Measurements from ENCODE around the gene CD226.
"Not testable (repeated sequence)": the region's sequence is repeated elsewhere in the genome, so short reads cannot be mapped to it uniquely, and the experiment has no call there.

The CD226 gene

DNA sequence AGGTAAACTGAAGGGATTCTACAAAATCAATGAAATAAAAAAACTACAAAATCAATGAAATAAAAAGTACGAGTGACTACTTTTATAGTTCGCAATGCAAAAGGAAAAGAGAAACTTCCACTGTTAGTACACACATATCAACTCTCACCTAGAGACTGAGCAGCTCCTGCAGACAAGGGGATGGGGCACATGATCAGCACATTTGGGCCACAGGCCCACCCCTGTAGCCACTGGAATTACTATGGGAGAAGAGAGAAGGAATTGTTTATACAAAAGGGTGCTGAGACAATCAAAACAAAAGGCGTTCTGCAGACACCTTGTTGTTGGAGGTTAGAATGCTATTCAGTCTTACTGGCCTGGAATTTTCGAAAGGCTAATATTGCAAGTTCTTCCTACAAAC, 34.7 kb upstream of the CD226 start:
- TF ChIP-seq, protein P1, sequence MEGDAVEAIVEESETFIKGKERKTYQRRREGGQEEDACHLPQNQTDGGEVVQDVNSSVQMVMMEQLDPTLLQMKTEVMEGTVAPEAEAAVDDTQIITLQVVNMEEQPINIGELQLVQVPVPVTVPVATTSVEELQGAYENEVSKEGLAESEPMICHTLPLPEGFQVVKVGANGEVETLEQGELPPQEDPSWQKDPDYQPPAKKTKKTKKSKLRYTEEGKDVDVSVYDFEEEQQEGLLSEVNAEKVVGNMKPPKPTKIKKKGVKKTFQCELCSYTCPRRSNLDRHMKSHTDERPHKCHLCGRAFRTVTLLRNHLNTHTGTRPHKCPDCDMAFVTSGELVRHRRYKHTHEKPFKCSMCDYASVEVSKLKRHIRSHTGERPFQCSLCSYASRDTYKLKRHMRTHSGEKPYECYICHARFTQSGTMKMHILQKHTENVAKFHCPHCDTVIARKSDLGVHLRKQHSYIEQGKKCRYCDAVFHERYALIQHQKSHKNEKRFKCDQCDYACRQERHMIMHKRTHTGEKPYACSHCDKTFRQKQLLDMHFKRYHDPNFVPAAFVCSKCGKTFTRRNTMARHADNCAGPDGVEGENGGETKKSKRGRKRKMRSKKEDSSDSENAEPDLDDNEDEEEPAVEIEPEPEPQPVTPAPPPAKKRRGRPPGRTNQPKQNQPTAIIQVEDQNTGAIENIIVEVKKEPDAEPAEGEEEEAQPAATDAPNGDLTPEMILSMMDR (IDR thresholded peaks at IDR 0.05) = no peak
- TF ChIP-seq ZFX (IDR thresholded peaks at IDR 0.05; ENCODE audit: borderline replicate concordance) = no peak
- H3K27ac ChIP-seq = no peak overlapping the region

DNA sequence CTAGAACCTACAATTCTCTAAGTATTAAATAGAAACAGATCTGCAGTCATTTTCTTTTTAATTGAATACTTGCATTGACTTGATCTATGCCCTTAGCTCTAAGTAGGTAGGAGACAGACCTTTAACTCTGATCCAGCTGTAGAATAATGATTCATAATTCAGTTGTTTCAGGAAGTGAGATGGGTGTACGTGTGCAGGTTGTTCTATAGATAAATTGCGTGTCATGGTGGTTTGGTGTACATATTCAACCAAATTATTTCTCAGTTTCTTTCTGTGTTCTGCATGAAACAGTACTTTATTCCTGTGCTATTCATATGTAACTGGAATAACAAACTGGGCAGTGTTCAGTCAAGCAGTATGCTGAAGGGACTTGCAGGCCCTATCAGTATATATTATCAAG, 34.3 kb upstream of the CD226 start:
- H3K27ac ChIP-seq = no peak overlapping the region
- TF ChIP-seq, protein P1 (IDR thresholded peaks at IDR 0.05) = no peak
- TF ChIP-seq ZFX (IDR thresholded peaks at IDR 0.05; ENCODE audit: borderline replicate concordance) = no peak

DNA sequence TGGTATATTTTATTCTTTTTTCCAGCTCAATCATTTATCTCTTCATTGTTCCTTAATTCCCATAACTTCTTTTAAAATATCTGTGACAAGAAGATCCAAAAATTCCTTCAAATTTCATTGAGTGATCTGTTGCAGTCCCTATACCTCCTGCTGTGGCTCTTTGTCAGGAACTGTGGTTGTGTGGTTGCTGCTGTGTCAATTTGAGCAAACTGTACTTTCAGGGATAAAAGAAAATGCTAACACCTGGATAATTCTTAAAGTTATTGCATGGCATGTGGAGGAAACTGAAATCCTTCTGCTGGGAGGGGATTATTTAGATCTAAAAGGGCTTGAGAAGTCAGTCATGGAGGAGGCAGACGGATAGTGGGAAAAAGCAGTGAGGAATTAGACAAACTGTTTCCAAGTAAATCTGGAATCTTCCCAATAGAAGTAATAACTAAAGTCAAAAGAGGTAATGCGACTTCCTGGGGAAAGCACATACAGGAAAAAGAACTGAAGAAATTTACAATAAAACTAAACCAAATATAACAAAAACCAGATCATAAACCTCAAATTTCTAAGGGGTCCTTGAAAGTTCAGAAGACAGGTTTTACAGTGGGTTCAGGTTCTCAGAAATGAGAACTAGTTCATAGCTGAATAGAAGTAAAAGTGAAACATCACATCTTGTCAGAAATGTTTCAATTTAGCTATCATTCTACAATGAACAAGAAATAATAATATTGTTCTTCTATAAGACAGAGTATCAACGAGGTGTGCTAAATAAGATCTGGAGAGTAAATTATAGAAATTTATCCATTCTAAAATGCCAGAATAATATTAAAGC, 33.5 kb upstream of the CD226 start:
- H3K27ac ChIP-seq = no peak overlapping the region
- TF ChIP-seq, protein P1 (IDR thresholded peaks at IDR 0.05) = no peak
- no peak for TF ChIP-seq ZFX (IDR thresholded peaks at IDR 0.05; ENCODE audit: borderline replicate concordance)

DNA sequence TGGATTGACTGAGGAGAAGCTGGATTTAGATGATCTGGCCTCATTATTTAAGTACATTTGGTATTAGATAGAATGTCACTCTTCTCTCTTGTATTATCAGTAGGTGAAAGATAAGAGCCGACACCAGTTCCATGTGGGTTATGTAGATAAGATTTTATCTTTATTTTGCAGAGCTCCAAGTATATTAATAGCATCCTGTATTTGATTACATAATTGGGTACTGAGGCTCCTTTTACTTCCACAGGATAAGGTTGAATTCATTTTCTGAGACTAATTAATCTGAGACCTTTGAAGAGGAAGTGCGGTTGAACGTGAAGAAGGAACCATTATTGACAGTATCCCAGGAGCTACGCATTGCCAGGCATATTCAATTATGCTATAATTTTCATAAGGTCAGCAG, 32.8 kb upstream of the CD226 start:
- TF ChIP-seq ZFX (IDR thresholded peaks at IDR 0.05; ENCODE audit: borderline replicate concordance) = no peak
- TF ChIP-seq, protein P1 (IDR thresholded peaks at IDR 0.05) = no peak
- no peak overlapping the region for H3K27ac ChIP-seq

DNA sequence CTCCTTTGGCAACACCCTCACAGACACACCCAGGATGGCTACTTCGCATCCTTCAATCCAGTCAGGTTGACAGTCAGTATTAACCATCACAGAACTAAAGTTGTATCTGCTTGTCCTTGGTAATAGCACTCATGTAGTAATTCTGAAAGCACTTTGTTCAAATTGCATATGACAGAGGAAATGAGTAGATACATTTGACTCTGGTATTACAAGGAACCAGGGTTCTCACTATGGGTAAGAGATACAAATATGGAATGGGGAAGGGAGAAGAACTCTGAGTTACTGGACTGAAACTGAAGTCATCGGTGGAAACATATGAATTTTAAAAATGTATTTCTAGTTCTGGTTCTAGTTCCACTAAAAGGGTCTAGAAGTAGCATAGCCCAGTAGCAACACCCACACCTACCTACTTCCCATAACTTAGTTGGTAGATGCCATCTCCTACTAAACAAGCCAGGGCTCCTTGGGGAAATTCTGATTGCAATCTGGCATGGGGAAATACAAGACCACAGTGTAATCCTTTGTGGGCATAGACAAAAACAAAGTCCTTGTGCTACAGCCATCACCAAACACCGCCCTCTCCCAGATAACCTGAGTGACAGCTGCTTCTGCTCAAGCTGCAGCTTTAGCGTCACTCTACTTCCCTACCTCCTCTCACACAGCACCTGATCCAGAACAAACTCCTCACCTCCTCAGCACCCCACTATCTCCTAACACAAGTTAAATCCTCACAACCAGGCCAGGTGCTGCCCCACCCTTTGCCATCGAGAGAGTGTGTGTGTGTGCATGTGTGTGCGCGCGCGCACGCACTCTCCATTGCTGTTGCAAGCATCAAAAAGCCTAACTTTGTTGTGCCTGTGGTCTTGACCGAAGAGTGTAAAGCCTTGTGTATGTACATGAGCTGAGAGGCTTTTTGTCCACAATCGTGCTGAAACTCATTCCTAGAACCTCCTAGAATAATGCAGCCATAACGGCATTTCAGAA, 31.4 kb upstream of the CD226 start:
- no peak for TF ChIP-seq ZFX (IDR thresholded peaks at IDR 0.05; ENCODE audit: borderline replicate concordance)
- TF ChIP-seq, protein P1 (IDR thresholded peaks at IDR 0.05) = no peak
- H3K27ac ChIP-seq = no peak overlapping the region

DNA sequence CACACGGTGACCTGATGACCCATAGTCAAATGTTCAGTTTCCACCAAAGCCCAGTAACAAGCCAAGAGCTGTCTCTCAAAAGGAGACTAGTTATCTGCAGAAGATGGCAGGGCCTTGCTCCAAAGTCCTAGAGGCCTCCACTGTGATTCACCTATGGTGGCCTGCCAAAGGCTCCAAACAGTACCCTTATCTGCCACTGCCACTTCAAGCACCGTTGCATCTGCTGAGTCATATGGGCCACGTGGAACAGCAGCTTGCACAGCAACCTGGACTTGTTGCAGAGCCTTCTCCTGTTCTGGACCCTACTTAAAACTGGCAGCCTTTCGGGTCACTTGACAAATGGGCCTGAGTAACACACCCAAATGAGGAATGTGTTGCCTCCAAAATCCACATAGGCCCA, 27.6 kb upstream of the CD226 start:
- not testable (repeated sequence) for H3K27ac ChIP-seq

DNA sequence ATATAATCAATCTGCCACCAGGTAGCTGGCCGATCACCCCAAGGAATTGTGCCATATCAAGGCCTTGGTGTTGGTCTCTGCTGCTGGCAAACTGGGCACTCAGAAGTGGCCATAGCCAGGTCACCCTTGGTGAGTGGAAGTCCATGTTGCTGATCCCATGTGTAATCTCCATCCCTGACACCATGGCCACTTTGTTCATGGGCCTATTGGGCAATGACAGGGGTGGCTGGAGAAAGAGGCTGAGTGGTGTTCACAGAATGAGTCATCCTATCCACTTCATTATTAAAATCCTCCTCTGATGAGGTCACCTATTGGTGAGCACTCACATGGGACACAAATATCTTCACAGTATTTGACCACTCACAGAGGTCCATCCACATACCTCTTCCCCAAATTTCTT, 26.7 kb upstream of the CD226 start:
- H3K27ac ChIP-seq = no peak overlapping the region
- TF ChIP-seq, protein P1 (IDR thresholded peaks at IDR 0.05) = no peak
- TF ChIP-seq ZFX (IDR thresholded peaks at IDR 0.05; ENCODE audit: borderline replicate concordance) = no peak

All from 22Rv1 (cell line).